ENCODE data around the gene ABCC6. TPM values are rescaled to one million over a fixed set of nuclear protein-coding genes. Genes with fewer than 3 reads are reported as not detected.

ABCC6 gene
- total and polyA plus RNA-seq, 10 of the 15 experiments (the other 5 are each of a cell fraction or from before 2014, with no cell fraction given): 0.05 to 0.13 (median 0.06) TPM; not detected in 5

DNA sequence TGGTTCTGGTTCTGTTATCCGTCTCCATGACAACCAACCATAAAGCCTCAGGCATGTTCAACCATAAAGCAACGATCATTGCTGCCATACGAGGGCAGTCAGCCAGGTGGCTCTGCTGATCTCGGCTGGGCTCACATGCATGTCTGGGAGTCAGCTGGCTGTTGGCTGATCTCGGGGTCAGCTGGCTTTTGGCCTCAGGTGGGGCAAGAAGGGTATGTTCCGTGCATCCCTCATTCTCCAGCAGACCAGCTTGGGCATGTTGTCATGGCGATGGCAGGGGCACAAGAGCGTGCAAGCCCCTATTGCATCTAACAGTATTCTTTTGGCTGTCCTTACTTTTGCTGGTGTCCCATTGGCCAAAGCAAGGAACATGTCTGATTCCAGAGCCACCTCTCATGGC lies 86.2 kb downstream of the ABCC6 start:
- BruUV-seq (replicated peaks): no TSS peak
- H2AFZ ChIP-seq (ENCODE audit: control insufficient read depth, low read depth, low read length): no peak overlapping the region

More for the DNA sequence above, 86.2 kb downstream of the ABCC6 start:
- H3K4me1 ChIP-seq (ENCODE audit: control insufficient read depth, insufficient read depth, low read length): 0 out of 2 replicates have a peak, but pooled peaks cover 2% of the 10 kb centered on the region
- no peak overlapping the region for H3K27ac ChIP-seq (ENCODE audit: control insufficient read depth, insufficient read depth)
- WGBS (ENCODE audit: insufficient coverage, insufficient replicate concordance, low lambda C conversion rate, missing lambda C conversion rate): 98% methylated on average over 8 of the region's 8 CpGs
- no peaks in the 10 kb centered on the region for H3K9me3 ChIP-seq (replicated peaks; ENCODE audit: control insufficient read depth, insufficient read depth, low read length)
- ATAC-seq (no peak), DNase-seq (ENCODE audit: low read depth, low spot score) (no peak), FAIRE-seq (no peak)
- CTCF ChIA-PET: no interaction called here
- no peak overlapping the region for H3K9ac ChIP-seq (ENCODE audit: control insufficient read depth, insufficient read depth, low read length)
- H3K27me3 ChIP-seq (replicated peaks in 1 of 2; ENCODE audit: control insufficient read depth in 2 of 2, insufficient read depth in 2 of 2, low read length in 1 of 2): no peaks in the 10 kb centered on the region
- TF ChIP-seq, protein P1, sequence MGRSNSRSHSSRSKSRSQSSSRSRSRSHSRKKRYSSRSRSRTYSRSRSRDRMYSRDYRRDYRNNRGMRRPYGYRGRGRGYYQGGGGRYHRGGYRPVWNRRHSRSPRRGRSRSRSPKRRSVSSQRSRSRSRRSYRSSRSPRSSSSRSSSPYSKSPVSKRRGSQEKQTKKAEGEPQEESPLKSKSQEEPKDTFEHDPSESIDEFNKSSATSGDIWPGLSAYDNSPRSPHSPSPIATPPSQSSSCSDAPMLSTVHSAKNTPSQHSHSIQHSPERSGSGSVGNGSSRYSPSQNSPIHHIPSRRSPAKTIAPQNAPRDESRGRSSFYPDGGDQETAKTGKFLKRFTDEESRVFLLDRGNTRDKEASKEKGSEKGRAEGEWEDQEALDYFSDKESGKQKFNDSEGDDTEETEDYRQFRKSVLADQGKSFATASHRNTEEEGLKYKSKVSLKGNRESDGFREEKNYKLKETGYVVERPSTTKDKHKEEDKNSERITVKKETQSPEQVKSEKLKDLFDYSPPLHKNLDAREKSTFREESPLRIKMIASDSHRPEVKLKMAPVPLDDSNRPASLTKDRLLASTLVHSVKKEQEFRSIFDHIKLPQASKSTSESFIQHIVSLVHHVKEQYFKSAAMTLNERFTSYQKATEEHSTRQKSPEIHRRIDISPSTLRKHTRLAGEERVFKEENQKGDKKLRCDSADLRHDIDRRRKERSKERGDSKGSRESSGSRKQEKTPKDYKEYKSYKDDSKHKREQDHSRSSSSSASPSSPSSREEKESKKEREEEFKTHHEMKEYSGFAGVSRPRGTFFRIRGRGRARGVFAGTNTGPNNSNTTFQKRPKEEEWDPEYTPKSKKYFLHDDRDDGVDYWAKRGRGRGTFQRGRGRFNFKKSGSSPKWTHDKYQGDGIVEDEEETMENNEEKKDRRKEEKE (IDR thresholded peaks at IDR 0.05): no peak
- no peak for TF ChIP-seq RELA (IDR thresholded peaks at IDR 0.05; ENCODE audit: borderline replicate concordance, partially characterized antibody)
- TF ChIP-seq, protein P2, sequence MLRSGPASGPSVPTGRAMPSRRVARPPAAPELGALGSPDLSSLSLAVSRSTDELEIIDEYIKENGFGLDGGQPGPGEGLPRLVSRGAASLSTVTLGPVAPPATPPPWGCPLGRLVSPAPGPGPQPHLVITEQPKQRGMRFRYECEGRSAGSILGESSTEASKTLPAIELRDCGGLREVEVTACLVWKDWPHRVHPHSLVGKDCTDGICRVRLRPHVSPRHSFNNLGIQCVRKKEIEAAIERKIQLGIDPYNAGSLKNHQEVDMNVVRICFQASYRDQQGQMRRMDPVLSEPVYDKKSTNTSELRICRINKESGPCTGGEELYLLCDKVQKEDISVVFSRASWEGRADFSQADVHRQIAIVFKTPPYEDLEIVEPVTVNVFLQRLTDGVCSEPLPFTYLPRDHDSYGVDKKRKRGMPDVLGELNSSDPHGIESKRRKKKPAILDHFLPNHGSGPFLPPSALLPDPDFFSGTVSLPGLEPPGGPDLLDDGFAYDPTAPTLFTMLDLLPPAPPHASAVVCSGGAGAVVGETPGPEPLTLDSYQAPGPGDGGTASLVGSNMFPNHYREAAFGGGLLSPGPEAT (IDR thresholded peaks at IDR 0.05; ENCODE audit: low read depth): no peak
- TF ChIP-seq RAD51 (IDR thresholded peaks at IDR 0.05): no peak
- TF ChIP-seq, protein P3, sequence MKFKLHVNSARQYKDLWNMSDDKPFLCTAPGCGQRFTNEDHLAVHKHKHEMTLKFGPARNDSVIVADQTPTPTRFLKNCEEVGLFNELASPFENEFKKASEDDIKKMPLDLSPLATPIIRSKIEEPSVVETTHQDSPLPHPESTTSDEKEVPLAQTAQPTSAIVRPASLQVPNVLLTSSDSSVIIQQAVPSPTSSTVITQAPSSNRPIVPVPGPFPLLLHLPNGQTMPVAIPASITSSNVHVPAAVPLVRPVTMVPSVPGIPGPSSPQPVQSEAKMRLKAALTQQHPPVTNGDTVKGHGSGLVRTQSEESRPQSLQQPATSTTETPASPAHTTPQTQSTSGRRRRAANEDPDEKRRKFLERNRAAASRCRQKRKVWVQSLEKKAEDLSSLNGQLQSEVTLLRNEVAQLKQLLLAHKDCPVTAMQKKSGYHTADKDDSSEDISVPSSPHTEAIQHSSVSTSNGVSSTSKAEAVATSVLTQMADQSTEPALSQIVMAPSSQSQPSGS (IDR thresholded peaks at IDR 0.05; ENCODE audit: low read length): no peak
- TF ChIP-seq POLR2AphosphoS5 (IDR thresholded peaks at IDR 0.05; ENCODE audit: low read length): no peak
- H3K79me2 ChIP-seq (ENCODE audit: control insufficient read depth, insufficient read depth, low read length): no peaks in the 10 kb centered on the region
- intact Hi-C loops (cut with micrococcal nuclease; ENCODE audit: unreplicated experiment): no loop called here
- no peak overlapping the region for H3K4me3 ChIP-seq
- H3K36me3 ChIP-seq (ENCODE audit: control insufficient read depth in 2 of 2, insufficient read depth in 2 of 2, low read length in 1 of 2): peaks cover 29 to 58% of the 10 kb centered on the region in 2 experiments
- SMC1A ChIA-PET (ENCODE audit: uncharacterized antibody, unreplicated experiment): interaction anchor here (1.7 kb wide), 1 partner anchor 9 kb away, joined by 8 read pairs; no protein-coding TSS in a partner anchor
- H4K20me1 ChIP-seq (ENCODE audit: control insufficient read depth, insufficient read depth): no peaks in the 10 kb centered on the region
- no peak overlapping the region for H3K4me2 ChIP-seq (ENCODE audit: control insufficient read depth, insufficient read depth)
- in situ Hi-C loops (cut with MboI): no loop called here
- POLR2A ChIA-PET: no interaction called here
- RAD21 ChIA-PET (ENCODE audit: unreplicated experiment): no interaction called here

Data from GM12878 (cell line).